Keratinocyte (primary cell): ENCODE data around the gene GTF3C4. TPM values are rescaled to one million over a fixed set of nuclear protein-coding genes. Genes with fewer than 3 reads are reported as not detected.

Experiments used
- DNase-seq: peaks from one replicate; pipeline ENCODE4 v3.0.0-alpha.2; 2011; ENCODE audit warnings: low read depth, missing footprints, low spot score
- FAIRE-seq: peaks from 2 replicates; lab custom pipeline; 2011; peaks lifted over from hg19 to GRCh38; lab: Jason Lieb, UNC
- H2AFZ ChIP-seq: 2 replicates; pipeline ENCODE4 v1.6.0; 2012; ENCODE audit warnings: low read length, control low read depth, inconsistent platforms; ENCODE audit not compliant: control insufficient read depth
- H3K27ac ChIP-seq: 2 replicates; pipeline ENCODE4 v1.5.1; 2011; ENCODE audit warnings: low read length; ENCODE audit not compliant: control insufficient read depth, insufficient read depth
- H3K27me3 ChIP-seq: 3 replicates; pipeline ENCODE4 v1.6.0; 2011; ENCODE audit warnings: low read length; ENCODE audit not compliant: control insufficient read depth, insufficient read depth; ENCODE audit errors: extremely low read depth
- H3K36me3 ChIP-seq, 2 experiments: 2 replicates in 1 of 2; 3 replicates in 1 of 2; pipeline ENCODE4 v1.5.1; 2011; ENCODE audit warnings: low read length in 2 of 2, mild to moderate bottlenecking in 1 of 2; ENCODE audit not compliant: control insufficient read depth in 2 of 2, insufficient read depth in 2 of 2; ENCODE audit errors: extremely low read depth in 1 of 2
- H3K4me1 ChIP-seq: 3 replicates; pipeline ENCODE4 v1.5.1; 2011; ENCODE audit warnings: low read length; ENCODE audit not compliant: control insufficient read depth, insufficient read depth; ENCODE audit errors: extremely low read depth
- H3K4me2 ChIP-seq: 3 replicates; pipeline ENCODE4 v1.6.0; 2011; ENCODE audit warnings: low read depth, low read length; ENCODE audit not compliant: control insufficient read depth, insufficient read depth; ENCODE audit errors: extremely low read depth
- H3K4me3 ChIP-seq, 3 experiments: fragments of 200-600 bp in 1 of 3; sonication (generic) in 1 of 3; 2 replicates in 2 of 3; 3 replicates in 1 of 3; pipeline ENCODE4 v1.5.1; 2011 to 2016; ENCODE audit warnings: low read length in 3 of 3, mild to moderate bottlenecking in 3 of 3, control low read depth in 2 of 3, inconsistent platforms in 1 of 3, low read depth in 1 of 3, mixed read lengths in 1 of 3, mixed run types in 1 of 3, moderate library complexity in 1 of 3; ENCODE audit not compliant: control insufficient read depth in 2 of 3, insufficient read depth in 2 of 3; ENCODE audit errors: extremely low read depth in 1 of 3
- H3K79me2 ChIP-seq: 2 replicates; pipeline ENCODE4 v1.6.0; 2012; ENCODE audit warnings: low read length; ENCODE audit not compliant: control insufficient read depth, insufficient read depth
- H3K9ac ChIP-seq: 3 replicates; pipeline ENCODE4 v1.6.0; 2011; ENCODE audit warnings: low read length; ENCODE audit not compliant: control insufficient read depth, insufficient read depth; ENCODE audit errors: extremely low read depth
- H3K9me1 ChIP-seq: 3 replicates; pipeline ENCODE4 v1.6.0; 2011; ENCODE audit warnings: low read length; ENCODE audit not compliant: control insufficient read depth, insufficient read depth; ENCODE audit errors: extremely low read depth
- H3K9me3 ChIP-seq: 2 replicates; pipeline ENCODE4 v1.5.1; 2012; ENCODE audit warnings: low read depth, low read length; ENCODE audit not compliant: control insufficient read depth
- H4K20me1 ChIP-seq: 3 replicates; pipeline ENCODE4 v1.6.0; 2011; ENCODE audit warnings: low read length; ENCODE audit not compliant: control insufficient read depth, insufficient read depth; ENCODE audit errors: extremely low read depth
- CTCF ChIP-seq, 3 experiments: IDR thresholded peaks in 1 of 3; conservative IDR thresholded peaks in 1 of 3; optimal IDR thresholded peaks in 1 of 3; 2 replicates in 2 of 3; 3 replicates in 1 of 3; pipeline versions ENCODE3 to v1.5.1; 2011; ENCODE audit warnings: low read length in 3 of 3, mild to moderate bottlenecking in 3 of 3, moderate library complexity in 2 of 3, control low read depth in 1 of 3, inconsistent platforms in 1 of 3; ENCODE audit not compliant: insufficient read depth in 2 of 3; ENCODE audit errors: extremely low read depth in 1 of 3
- EZH2 ChIP-seq: IDR thresholded peaks from one replicate; pipeline ENCODE4 v1.6.1; 2012; ENCODE audit warnings: inconsistent platforms, mild to moderate bottlenecking, low read length, moderate library complexity
- dilution Hi-C: fragments of 300-500 bp; cut with MboI; formaldehyde crosslinking; loops from one replicate; pipeline ENCODE4 v1.7.0; 2020; ENCODE audit warnings: low sequenced_read_pairs; ENCODE audit not compliant: extremely low pct_ligation_motif_present
- polyA plus RNA-seq, 5 experiments: library from polyadenylated mRNA; depleted of rRNA in 3 of 5; stranded (reverse) in 3 of 5; stranded (forward) in 1 of 5; unstranded in 1 of 5; fragments of >200 nt; gene quantifications; 1 replicate in 1 of 5; 2 replicates in 3 of 5; 3 replicates in 1 of 5; pipeline versions ENCODE4 v1.2.1 to v1.2.3, GENCODE V29; 2011 to 2012; ENCODE audit warnings: missing spikeins in 2 of 5, low read depth in 1 of 5, low replicate concordance in 1 of 5

Gene GTF3C4
- polyA plus RNA-seq, 1 donor (not counting 4 experiments of a cell fraction or from before 2014, with no cell fraction given): 7.7 TPM

GRCh38 chr9:132626285-132626684 lies 44.0 kb upstream of the GTF3C4 start:
- Histone ChIP-seq H3K9ac (no peak overlapping the region), H2AFZ (no peak overlapping the region), H3K4me1 (peaks cover 12% of the 10 kb centered on the region), H3K79me2 (no peaks in the 10 kb centered on the region), H3K4me3 (no peak overlapping the region), H3K4me2 (no peak overlapping the region), H3K9me3 (no peaks in the 10 kb centered on the region), H3K9me1 (no peaks in the 10 kb centered on the region), H3K27me3 (no peaks in the 10 kb centered on the region), H4K20me1 (no peaks in the 10 kb centered on the region), H3K36me3 (peaks cover 19 to 21% of the 10 kb centered on the region in 2 experiments), H3K27ac (no peak overlapping the region)
- DNase-seq: no peak
- dilution Hi-C loops: no loop called here
- TF ChIP-seq EZH2 (no peak), CTCF (optimal IDR thresholded peaks at IDR 0.05 in 1 of 3, IDR thresholded peaks at IDR 0.05 in 1 of 3, conservative IDR thresholded peaks at IDR 0.05 in 1 of 3; ENCODE audit: extremely low read depth in 1 of 3, insufficient read depth in 2 of 3, low read length in 3 of 3) (no peak)
- no peak for FAIRE-seq

GRCh38 chr9:132627106-132627505 lies 43.2 kb upstream of the GTF3C4 start:
- Histone ChIP-seq H3K27ac (no peak overlapping the region), H3K79me2 (no peaks in the 10 kb centered on the region), H3K9me3 (no peaks in the 10 kb centered on the region), H3K4me3 (no peak overlapping the region), H3K9ac (no peak overlapping the region), H3K36me3 (peaks cover 19 to 21% of the 10 kb centered on the region in 2 experiments), H2AFZ (no peak overlapping the region), H4K20me1 (no peaks in the 10 kb centered on the region), H3K4me1 (peaks cover 19% of the 10 kb centered on the region), H3K4me2 (no peak overlapping the region), H3K27me3 (no peaks in the 10 kb centered on the region), H3K9me1 (no peaks in the 10 kb centered on the region)
- dilution Hi-C loops: no loop called here
- DNase-seq: no peak
- TF ChIP-seq EZH2 (no peak), CTCF (optimal IDR thresholded peaks at IDR 0.05 in 1 of 3, IDR thresholded peaks at IDR 0.05 in 1 of 3, conservative IDR thresholded peaks at IDR 0.05 in 1 of 3; ENCODE audit: extremely low read depth in 1 of 3, insufficient read depth in 2 of 3, low read length in 3 of 3) (no peak)
- no peak for FAIRE-seq
